Ovary (tissue), 10 donors: ENCODE data around the gene LRRC49. TPM values are rescaled to one million over a fixed set of nuclear protein-coding genes. Genes with fewer than 3 reads are reported as not detected.

Experiments
- DNase-seq, 5 donors: peaks; one replicate each; pipeline ENCODE4 v3.0.0-alpha.2; 2019 to 2020
- H3K27ac ChIP-seq, 2 donors: fragments of 200-600 bp; one replicate each; pipeline versions ENCODE4 v1.5.1 to v1.8.0; 2019 to 2022
- H3K27me3 ChIP-seq: fragments of 200-600 bp; one replicate; pipeline ENCODE4 v1.8.0; 2022
- H3K36me3 ChIP-seq: fragments of 200-600 bp; sonication (generic); one replicate; pipeline ENCODE4 v1.5.1; 2019
- H3K4me1 ChIP-seq: one replicate; pipeline ENCODE4 v1.8.1; 2013; ENCODE audit warnings: mild to moderate bottlenecking, moderate library complexity; ENCODE audit not compliant: insufficient read depth
- H3K4me3 ChIP-seq: fragments of 200-600 bp; sonication (generic); one replicate; pipeline ENCODE4 v1.5.1; 2017
- H3K9me3 ChIP-seq, 2 donors: fragments of 200-600 bp in 1 of 2; sonication (generic) in 1 of 2; one replicate each; pipeline versions ENCODE4 v1.5.1 to v1.8.1; 2013 to 2019; ENCODE audit warnings: mild to moderate bottlenecking in 1 of 2, moderate library complexity in 1 of 2
- EP300 ChIP-seq: sonication (generic); formaldehyde crosslinking; IDR thresholded peaks from one replicate; pipeline ENCODE4 v1.6.1; 2017; ENCODE audit warnings: antibody characterized with exemption
- POLR2A ChIP-seq: fragments of 450-650 bp; IDR thresholded peaks from one replicate; pipeline ENCODE4 v1.6.1; 2017; ENCODE audit warnings: antibody characterized with exemption, mild to moderate bottlenecking, moderate library complexity
- WGBS, 3 donors: extraction: QIAGEN DNeasy Blood & Tissue Kit in 1 of 3; methylation state at CpG; one replicate each; pipeline versions ENCODE4 v1.1.5 to v1.1.7; 2013 to 2017; 5-methylcytosine and 5-hydroxymethylcytosine counted together
- intact Hi-C, 4 donors: fragments of 100-400 bp; cut with DNase I; formaldehyde crosslinking; loops; one replicate each; pipeline versions ENCODE4 v1.11.0 to v1.15.1; 2022 to 2023
- long read RNA-seq, 3 donors: library from polyadenylated mRNA in 2 of 3; unstranded in 2 of 3; transcript quantifications; one replicate each; pipeline ENCODE4 v2.0.0 and lab custom pipeline, GENCODE V29; 2021 to 2026
- polyA plus RNA-seq, 2 donors: library from polyadenylated mRNA; stranded (reverse); fragments of 200-250 nt in 1 of 2; fragments of 350-450 nt in 1 of 2; fragmentation: Illumina TruSeq in 1 of 2; extraction: RNeasy Lipid Tissue Mini Kit (QIAGEN cat#74804) in 1 of 2; gene quantifications; one replicate each; pipeline ENCODE4 v1.2.3, GENCODE V29; 2013 to 2014
- total RNA-seq, 7 donors: library from RNA; depleted of rRNA in 2 of 7; stranded (reverse); fragments of >200 nt in 2 of 7; fragmentation: NEBNext Ultra II Directional in 3 of 7; extraction: Animal tissue kit (Norgen Biotek cat#: 25700) in 3 of 7; gene quantifications; one replicate each; pipeline versions ENCODE4 v1.1.0 to v1.2.4, GENCODE V29; 2016 to 2023
- TF ChIP-seq, protein P1 (sequence below), 3 donors: fragments of 450-650 bp in 2 of 3; fragments of 200-600 bp in 1 of 3; IDR thresholded peaks; one replicate each; pipeline versions ENCODE4 v1.5.1 to v1.8.0; 2016 to 2022; ENCODE audit warnings: antibody characterized with exemption in 3 of 3, mild to moderate bottlenecking in 1 of 3
- donor health status: DM: no; HTN: no; CAD: no; lungs with moderate emphysema.
- donor health status: DM: no; HTN: no; CAD: no.
- donor health status: Bipolar disorder and iron deficiency.
- donor health status: DM: yes; HTN: yes; CAD: no.
- donor health status: DM: no; HTN: no; CAD: no.
- donor health status: DM: yes; HTN: yes; CAD: no.

Gene LRRC49, protein sequence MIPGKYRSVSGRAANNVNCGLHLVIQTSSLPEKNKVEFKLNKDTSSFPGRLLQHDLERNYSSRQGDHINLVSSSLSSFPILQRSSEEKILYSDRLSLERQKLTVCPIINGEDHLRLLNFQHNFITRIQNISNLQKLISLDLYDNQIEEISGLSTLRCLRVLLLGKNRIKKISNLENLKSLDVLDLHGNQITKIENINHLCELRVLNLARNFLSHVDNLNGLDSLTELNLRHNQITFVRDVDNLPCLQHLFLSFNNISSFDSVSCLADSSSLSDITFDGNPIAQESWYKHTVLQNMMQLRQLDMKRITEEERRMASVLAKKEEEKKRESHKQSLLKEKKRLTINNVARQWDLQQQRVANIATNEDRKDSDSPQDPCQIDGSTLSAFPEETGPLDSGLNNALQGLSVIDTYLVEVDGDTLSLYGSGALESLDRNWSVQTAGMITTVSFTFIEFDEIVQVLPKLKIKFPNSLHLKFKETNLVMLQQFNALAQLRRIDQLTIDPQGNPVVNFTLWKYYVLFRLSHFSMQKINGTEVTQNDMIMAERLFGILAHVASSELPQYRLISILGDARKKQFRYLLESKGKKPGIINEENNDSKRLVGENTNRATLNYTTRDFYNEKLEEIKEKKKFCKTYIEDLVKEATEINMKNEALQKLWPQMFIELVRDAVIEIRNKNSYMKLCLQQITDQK
- total RNA-seq, result 10 to 100 TPM; 13.0 to 34.6 (median 16.4) TPM
- polyA plus RNA-seq, result 10 to 100 TPM; 11.9 to 14.2 TPM
- long read RNA-seq, donor 1, full-length matches to known transcripts, result 22 of 65 reads
- long read RNA-seq, donor 1, partial matches to known transcripts, result 36 of 65 reads
- long read RNA-seq, donor 1, other reads (novel, unspliced or antisense), result 7 of 65 reads
- long read RNA-seq, donor 2, transcript LRRC49-201 (16 exons, 2,784 nt), result major isoform, 9 of 10 reads
- long read RNA-seq, donor 2, partial matches to known transcripts, result 0 of 10 reads
- long read RNA-seq, donor 2, other reads (novel, unspliced or antisense), result 0 of 10 reads
- long read RNA-seq, donor 3, transcript LRRC49-201 (16 exons, 2,784 nt), result major isoform, 6 of 11 reads
- long read RNA-seq, donor 3, partial matches to known transcripts, result 0 of 11 reads
- long read RNA-seq, donor 3, other reads (novel, unspliced or antisense), result 4 of 11 reads

DNA sequence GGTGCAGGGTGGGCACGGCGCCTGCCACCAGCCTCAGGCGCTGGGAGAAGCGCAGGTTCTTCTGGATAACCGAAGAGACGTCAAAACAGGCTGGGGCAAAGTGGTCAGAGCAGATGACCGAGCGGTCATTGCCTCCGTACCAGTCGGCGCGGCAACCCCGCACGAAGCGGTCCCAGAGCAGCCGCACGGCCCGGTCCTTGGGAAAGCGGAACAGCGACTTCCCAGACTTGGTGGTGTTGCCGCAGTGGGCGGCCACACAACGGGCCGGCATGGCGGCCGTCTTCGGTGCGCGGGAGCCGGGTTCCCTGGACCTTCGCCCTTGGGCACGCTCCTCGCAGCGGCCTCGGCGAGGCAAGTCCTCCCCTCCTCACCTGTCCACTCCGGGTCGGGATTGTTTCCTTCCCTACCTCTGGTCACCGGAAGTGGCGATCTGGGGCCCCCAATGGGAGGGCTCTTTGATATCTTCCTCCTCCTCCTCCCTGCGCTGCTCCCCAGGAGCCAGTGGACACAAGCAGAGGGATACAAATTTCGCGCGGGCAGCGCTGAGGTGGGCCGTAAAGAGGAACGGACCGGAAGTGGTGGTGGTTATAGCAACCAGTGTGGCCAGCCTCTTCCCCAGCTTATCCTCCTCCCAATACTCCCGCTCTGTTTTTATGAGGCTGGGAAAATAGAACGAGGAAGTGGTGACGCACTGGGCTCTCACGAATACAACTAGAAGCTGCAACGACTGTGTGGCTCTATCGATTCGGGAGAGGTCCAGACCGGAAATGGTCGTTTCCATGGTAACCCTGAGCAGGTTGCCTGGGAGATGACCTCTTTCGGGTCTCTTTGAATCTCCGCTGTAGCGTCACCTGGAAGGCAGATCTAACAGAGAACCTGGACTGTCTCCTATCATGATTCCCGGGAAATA, at the start of gene LRRC49, which contains the start of gene THAP10:
LRRC49 (plus strand) TSS at position 825 of the 910 bp plus-strand sequence; CDS start at position 894, 69 bp downstream.
THAP10 (minus strand) TSS at position 432 of the 910 bp plus-strand sequence; CDS start at position 271, 161 bp downstream.
- H3K36me3 ChIP-seq, result no peaks in the 10 kb centered on the region
- no peaks in the 10 kb centered on the region for H3K27me3 ChIP-seq
- TF ChIP-seq EP300 (no peak), POLR2A (peak; percentile 40)
- TF ChIP-seq, protein P1, sequence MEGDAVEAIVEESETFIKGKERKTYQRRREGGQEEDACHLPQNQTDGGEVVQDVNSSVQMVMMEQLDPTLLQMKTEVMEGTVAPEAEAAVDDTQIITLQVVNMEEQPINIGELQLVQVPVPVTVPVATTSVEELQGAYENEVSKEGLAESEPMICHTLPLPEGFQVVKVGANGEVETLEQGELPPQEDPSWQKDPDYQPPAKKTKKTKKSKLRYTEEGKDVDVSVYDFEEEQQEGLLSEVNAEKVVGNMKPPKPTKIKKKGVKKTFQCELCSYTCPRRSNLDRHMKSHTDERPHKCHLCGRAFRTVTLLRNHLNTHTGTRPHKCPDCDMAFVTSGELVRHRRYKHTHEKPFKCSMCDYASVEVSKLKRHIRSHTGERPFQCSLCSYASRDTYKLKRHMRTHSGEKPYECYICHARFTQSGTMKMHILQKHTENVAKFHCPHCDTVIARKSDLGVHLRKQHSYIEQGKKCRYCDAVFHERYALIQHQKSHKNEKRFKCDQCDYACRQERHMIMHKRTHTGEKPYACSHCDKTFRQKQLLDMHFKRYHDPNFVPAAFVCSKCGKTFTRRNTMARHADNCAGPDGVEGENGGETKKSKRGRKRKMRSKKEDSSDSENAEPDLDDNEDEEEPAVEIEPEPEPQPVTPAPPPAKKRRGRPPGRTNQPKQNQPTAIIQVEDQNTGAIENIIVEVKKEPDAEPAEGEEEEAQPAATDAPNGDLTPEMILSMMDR (IDR thresholded peaks at IDR 0.05), result no peak
- H3K4me3 ChIP-seq, result peak within 1 kb of the TSS; percentile 73
- H3K4me1 ChIP-seq, result peaks cover 5% of the 10 kb centered on the region
- WGBS, 3 donors, result 0% methylated on average over 58 to 61 of the region's 61 CpGs
- peak; percentile 88 to 92 (median 89) for DNase-seq
- intact Hi-C loops, result no loop called here
- peak within 1 kb of the TSS; percentile 66 to 82 for H3K27ac ChIP-seq
- H3K9me3 ChIP-seq, result no peaks in the 10 kb centered on the region

DNA sequence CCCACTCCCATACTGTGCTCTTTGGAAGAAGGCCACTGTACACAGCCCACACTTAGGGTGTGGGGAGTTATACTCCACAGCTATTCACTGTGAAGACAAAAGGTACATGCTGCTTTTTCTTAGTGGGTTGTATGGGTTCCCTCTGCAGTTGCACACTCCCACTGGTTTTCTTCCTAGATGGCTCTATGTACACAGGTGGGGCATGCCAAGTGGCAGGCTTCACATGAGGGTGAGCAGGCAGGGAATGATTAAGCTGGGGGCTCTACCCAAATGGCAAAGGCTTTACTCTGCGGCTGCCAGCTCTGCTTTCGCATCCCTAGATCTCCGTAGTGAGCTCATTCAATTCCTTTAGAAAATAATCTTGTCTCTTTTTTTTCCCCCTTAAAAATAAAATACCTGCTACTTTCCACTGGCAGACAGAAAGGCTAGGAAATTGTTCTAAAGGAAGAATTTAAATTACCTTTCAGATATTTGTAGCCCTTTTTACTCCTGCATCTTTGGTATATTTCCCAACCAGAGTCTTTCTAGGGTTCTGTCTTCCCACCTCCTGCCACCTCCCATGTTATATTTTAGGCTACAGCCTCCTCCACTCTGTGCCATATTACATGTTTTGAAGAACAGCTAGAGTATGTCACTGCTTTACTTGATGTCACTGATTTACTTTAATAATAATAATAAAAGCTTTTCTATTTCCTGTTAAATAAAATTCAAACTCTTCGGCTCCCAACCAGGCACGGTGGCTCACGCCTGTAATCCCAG, 46.8 kb upstream of the LRRC49 start:
- no peak overlapping the region for H3K4me3 ChIP-seq
- no peak for DNase-seq
- H3K9me3 ChIP-seq, result no peaks in the 10 kb centered on the region
- H3K27me3 ChIP-seq, result no peaks in the 10 kb centered on the region
- 94 to 98% (median 95%) methylated on average over 6 of the region's 6 CpGs for WGBS, 3 donors
- TF ChIP-seq POLR2A, result no peak
- no peak for TF ChIP-seq EP300
- TF ChIP-seq, protein P1 (IDR thresholded peaks at IDR 0.05), result no peak
- H3K4me1 ChIP-seq, result peaks cover 2% of the 10 kb centered on the region
- no peaks in the 10 kb centered on the region for H3K36me3 ChIP-seq
- intact Hi-C loops, result no loop called here
- no peak overlapping the region for H3K27ac ChIP-seq

DNA sequence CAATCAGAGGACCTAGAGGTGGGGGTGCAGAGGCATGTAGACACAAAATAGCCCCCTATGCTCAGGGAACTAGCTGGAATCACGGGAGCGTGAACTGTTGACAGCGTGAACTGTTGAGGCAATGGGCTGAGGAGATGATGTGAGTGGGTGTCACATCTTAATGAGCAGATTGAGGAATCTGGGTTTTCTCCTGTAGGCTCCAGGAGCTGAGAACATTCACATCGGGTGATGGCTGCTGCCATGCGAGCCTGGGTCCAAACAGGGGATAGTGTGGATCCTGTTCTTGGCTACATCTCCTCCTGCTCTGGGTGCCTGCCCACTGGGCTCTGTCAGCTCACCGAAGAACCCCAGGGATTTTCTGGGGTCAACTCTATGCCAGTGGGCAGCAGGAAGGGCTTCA, 40.7 kb upstream of the LRRC49 start:
- no peaks in the 10 kb centered on the region for H3K9me3 ChIP-seq
- intact Hi-C loops, result no loop called here
- no peaks in the 10 kb centered on the region for H3K36me3 ChIP-seq
- no peak overlapping the region for H3K27ac ChIP-seq
- TF ChIP-seq POLR2A, result no peak
- no peak for TF ChIP-seq EP300
- TF ChIP-seq, protein P1 (IDR thresholded peaks at IDR 0.05), result no peak
- H3K4me3 ChIP-seq, result no peak overlapping the region
- WGBS, 3 donors, result 93 to 100% (median 95%) methylated on average over 6 of the region's 6 CpGs
- no peak for DNase-seq
- H3K27me3 ChIP-seq, result no peaks in the 10 kb centered on the region
- peaks cover 4% of the 10 kb centered on the region for H3K4me1 ChIP-seq
